ENCODE measurements around the gene PELI2. TPM values are rescaled to one million over a fixed set of nuclear protein-coding genes. Genes with fewer than 3 reads are reported as not detected.

Gene PELI2
- total and polyA plus RNA-seq, 8 donors: 6.0 to 46.6 (median 32.6) TPM

DNA sequence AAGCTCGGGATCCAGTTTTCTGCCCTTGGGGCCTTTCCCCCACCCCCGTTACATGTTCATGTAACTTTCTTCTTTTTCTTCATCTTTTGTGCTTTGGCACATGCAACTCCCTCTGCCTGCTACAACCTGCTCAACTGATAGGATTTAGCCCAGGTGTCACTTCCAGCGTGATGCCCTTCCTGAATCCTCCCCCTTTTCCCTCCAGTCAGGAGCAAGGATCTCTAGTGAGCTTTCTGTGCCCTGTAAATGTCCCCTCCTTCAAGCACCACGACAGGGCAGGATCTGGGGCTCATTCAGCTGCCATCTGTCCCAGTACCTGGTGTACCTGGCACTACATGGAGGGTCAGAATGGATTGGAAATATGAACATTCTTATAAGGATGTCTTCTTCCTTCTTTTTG is 15.3 kb downstream of the PELI2 start:
- intact Hi-C loops (cut with DNase I): no loop called here
- Histone ChIP-seq H3K36me3 (no peaks in the 10 kb centered on the region), H3K27ac (peak overlapping the region in 3 of 4 donors; percentile 35 to 98 (median 79)), H3K4me3 (no peak overlapping the region), H3K27me3 (no peaks in the 10 kb centered on the region), H3K4me1 (peaks cover 49 to 92% (median 91%) of the 10 kb centered on the region in 3 donors), H3K9me3 (no peaks in the 10 kb centered on the region)
- TF ChIP-seq, protein P1, sequence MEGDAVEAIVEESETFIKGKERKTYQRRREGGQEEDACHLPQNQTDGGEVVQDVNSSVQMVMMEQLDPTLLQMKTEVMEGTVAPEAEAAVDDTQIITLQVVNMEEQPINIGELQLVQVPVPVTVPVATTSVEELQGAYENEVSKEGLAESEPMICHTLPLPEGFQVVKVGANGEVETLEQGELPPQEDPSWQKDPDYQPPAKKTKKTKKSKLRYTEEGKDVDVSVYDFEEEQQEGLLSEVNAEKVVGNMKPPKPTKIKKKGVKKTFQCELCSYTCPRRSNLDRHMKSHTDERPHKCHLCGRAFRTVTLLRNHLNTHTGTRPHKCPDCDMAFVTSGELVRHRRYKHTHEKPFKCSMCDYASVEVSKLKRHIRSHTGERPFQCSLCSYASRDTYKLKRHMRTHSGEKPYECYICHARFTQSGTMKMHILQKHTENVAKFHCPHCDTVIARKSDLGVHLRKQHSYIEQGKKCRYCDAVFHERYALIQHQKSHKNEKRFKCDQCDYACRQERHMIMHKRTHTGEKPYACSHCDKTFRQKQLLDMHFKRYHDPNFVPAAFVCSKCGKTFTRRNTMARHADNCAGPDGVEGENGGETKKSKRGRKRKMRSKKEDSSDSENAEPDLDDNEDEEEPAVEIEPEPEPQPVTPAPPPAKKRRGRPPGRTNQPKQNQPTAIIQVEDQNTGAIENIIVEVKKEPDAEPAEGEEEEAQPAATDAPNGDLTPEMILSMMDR (IDR thresholded peaks at IDR 0.05): no peak
- ATAC-seq: peak; percentile 6 to 71 (median 30)
- no peak for FAIRE-seq
- peak in 2 of 6 donors; percentile 38 to 61 for DNase-seq
- 29 to 32% methylated on average over 4 of the region's 4 CpGs for WGBS, 2 donors

DNA sequence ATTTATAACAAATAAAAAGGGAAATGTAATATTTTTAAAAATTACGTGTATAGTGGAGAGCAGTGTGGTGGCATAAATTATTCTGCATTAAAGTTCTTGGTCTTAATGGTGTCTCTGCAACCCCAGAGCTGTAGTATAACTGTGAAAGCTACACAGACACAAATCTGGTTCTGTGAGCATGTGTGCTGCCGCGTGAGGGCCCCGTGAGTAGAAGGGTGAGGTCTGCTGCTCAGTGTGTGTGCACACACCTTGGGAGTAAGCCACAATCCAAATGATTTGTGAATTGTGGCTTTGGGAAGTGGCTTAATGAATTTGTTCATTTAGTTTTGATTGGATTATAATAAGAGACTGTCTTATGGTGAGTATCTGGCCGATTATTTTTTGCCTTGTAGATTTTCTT is 16.8 kb downstream of the PELI2 start:
- no peak for FAIRE-seq
- intact Hi-C loops (cut with DNase I): no loop called here
- TF ChIP-seq, protein P1 (IDR thresholded peaks at IDR 0.05): no peak
- Histone ChIP-seq H3K9me3 (no peaks in the 10 kb centered on the region), H3K4me1 (peaks cover 51 to 92% (median 78%) of the 10 kb centered on the region in 3 donors), H3K4me3 (no peak overlapping the region), H3K36me3 (no peaks in the 10 kb centered on the region), H3K27ac (peak overlapping the region in 2 of 4 donors; percentile 79 to 98), H3K27me3 (no peaks in the 10 kb centered on the region)
- WGBS, 2 donors: 36 to 40% methylated on average over 5 of the region's 5 CpGs
- peak in 5 of 6 donors; percentile 64 to 77 (median 68) for DNase-seq
- peak; percentile 59 to 68 (median 64) for ATAC-seq

DNA sequence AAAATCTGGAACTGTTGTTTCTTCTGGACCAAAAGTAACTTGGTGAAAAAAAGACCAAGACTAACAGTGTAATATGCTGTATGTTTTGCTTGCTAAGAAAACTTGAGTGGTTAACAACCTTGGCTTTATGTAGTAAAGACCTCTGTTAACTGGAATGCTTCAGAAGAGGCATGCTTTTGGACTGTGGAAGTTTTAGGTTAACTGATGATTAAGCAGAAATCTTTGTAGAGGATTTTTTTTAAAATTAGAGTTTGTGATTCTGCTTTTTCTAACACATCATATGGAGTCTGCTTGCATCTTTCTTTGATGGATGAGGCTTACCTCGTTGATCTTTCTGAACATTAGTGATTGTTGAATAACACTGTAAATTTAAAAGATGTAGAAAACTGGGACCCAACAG is 17.5 kb downstream of the PELI2 start:
- Histone ChIP-seq H3K27me3 (no peaks in the 10 kb centered on the region), H3K27ac (peak overlapping the region in 2 of 4 donors; percentile 79 to 98), H3K4me1 (peaks cover 51 to 86% (median 72%) of the 10 kb centered on the region in 3 donors), H3K36me3 (no peaks in the 10 kb centered on the region), H3K9me3 (no peaks in the 10 kb centered on the region), H3K4me3 (no peak overlapping the region)
- TF ChIP-seq, protein P1 (IDR thresholded peaks at IDR 0.05): no peak
- ATAC-seq: no peak
- intact Hi-C loops (cut with DNase I): no loop called here
- no peak for DNase-seq
- no peak for FAIRE-seq
- WGBS, 2 donors: 43 to 49% methylated on average over 1 of the region's 1 CpG

DNA sequence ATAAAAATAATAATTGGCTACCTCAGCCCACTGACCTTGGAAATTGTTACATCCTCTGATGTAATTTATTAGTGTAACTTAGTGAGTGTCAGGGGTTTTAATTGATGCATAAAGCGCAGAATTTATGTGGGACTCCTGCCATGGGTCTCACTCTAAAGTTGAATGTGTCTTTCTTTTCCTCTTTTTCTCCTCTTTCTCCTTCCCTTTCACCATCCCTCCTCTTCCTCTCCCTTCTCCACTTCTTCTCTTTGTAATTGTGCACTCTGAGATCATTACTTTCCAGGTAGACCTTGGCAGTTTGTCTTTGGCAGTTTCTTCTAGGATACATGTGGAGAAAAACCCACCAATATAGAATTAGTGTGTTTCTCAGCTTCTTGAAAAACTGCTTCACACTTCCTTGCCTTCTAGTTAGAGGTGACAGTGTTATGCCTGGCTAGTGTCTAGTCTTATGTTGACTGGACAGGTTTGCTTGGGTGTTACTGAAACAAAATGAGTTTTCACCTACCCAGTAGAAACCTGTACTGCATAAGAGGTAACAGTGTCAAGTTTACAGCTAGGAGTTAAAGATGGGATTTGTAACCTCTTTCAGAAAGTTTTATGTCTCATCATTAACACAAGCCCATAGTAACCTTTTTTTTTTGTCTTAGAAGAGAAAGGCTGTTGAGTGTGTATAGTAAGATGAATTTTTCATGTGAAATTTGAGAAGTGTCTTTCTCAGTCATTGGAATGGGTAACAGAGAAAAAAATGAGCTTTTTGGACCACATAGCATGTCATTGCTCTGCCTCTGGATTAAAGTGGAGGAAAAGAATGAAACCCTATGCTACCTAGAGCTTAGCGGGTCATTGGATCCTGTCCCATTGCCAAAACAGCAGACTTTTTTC is 18.6 kb downstream of the PELI2 start:
- FAIRE-seq: no peak
- H3K27ac ChIP-seq: peak overlapping the region in 2 of 4 donors; percentile 36 to 98

More for the DNA sequence above, 18.6 kb downstream of the PELI2 start:
- peak in 3 of 4 donors; percentile 13 to 39 (median 17) for ATAC-seq
- 60 to 72% methylated on average over 2 of the region's 2 CpGs for WGBS, 2 donors
- no peaks in the 10 kb centered on the region for H3K9me3 ChIP-seq
- DNase-seq: no peak
- no peaks in the 10 kb centered on the region for H3K27me3 ChIP-seq
- no peaks in the 10 kb centered on the region for H3K36me3 ChIP-seq
- intact Hi-C loops (cut with DNase I): no loop called here
- TF ChIP-seq, protein P1 (IDR thresholded peaks at IDR 0.05): no peak
- no peak overlapping the region for H3K4me3 ChIP-seq
- peaks cover 42 to 77% (median 60%) of the 10 kb centered on the region in 3 donors for H3K4me1 ChIP-seq
